ENCODE data around the gene RNPEP.

Gene RNPEP

GRCh38 chr1:202023001-202023433 lies 40.6 kb downstream of the RNPEP start:
- no peaks in the 10 kb centered on the region for H3K36me3 ChIP-seq (ENCODE audit: insufficient read depth, low read length)
- no peaks in the 10 kb centered on the region for H3K9me3 ChIP-seq (ENCODE audit: control insufficient read depth, insufficient read depth, low read length)
- H3K4me1 ChIP-seq (ENCODE audit: insufficient read depth, low read length) = peaks cover 14% of the 10 kb centered on the region; the same call in 1 of the 2 replicates
- no peak overlapping the region for H3K9ac ChIP-seq (ENCODE audit: low read depth, low read length)

GRCh38 chr1:202029171-202029665 lies 46.8 kb downstream of the RNPEP start:
- H3K4me1 ChIP-seq (ENCODE audit: insufficient read depth, low read length) = peaks cover 2% of the 10 kb centered on the region; the same call in 1 of the 2 replicates
- no peak overlapping the region for H3K9ac ChIP-seq (ENCODE audit: low read depth, low read length)
- H3K9me3 ChIP-seq (ENCODE audit: control insufficient read depth, insufficient read depth, low read length) = no peaks in the 10 kb centered on the region
- H3K36me3 ChIP-seq (ENCODE audit: insufficient read depth, low read length) = no peaks in the 10 kb centered on the region

GRCh38 chr1:202029727-202030126 lies 47.3 kb downstream of the RNPEP start:
- H3K9me3 ChIP-seq (ENCODE audit: control insufficient read depth, insufficient read depth, low read length) = no peaks in the 10 kb centered on the region
- H3K4me1 ChIP-seq (ENCODE audit: insufficient read depth, low read length) = peaks cover 6% of the 10 kb centered on the region; the same call in 1 of the 2 replicates

GRCh38 chr1:202031796-202032195 lies 49.3 kb downstream of the RNPEP start:
- peaks cover 6% of the 10 kb centered on the region; the same call in 1 of the 2 replicates for H3K4me1 ChIP-seq (ENCODE audit: insufficient read depth, low read length)
- H3K9ac ChIP-seq (ENCODE audit: low read depth, low read length) = no peak overlapping the region
- no peaks in the 10 kb centered on the region for H3K9me3 ChIP-seq (ENCODE audit: control insufficient read depth, insufficient read depth, low read length)
- no peaks in the 10 kb centered on the region for H3K36me3 ChIP-seq (ENCODE audit: insufficient read depth, low read length)

More at GRCh38 chr1:202029727-202030126, 47.3 kb downstream of the RNPEP start:
- Histone ChIP-seq H3K36me3 (ENCODE audit: insufficient read depth, low read length) (no peaks in the 10 kb centered on the region), H3K9ac (ENCODE audit: low read depth, low read length) (no peak overlapping the region)

GRCh38 chr1:202034149-202034682 lies 51.8 kb downstream of the RNPEP start:
- Histone ChIP-seq H3K9ac (ENCODE audit: low read depth, low read length) (no peak overlapping the region), H3K9me3 (ENCODE audit: control insufficient read depth, insufficient read depth, low read length) (no peaks in the 10 kb centered on the region), H3K36me3 (ENCODE audit: insufficient read depth, low read length) (no peaks in the 10 kb centered on the region), H3K4me1 (ENCODE audit: insufficient read depth, low read length) (peaks cover 6% of the 10 kb centered on the region; the same call in 1 of the 2 replicates)

- Histone ChIP-seq H3K9me3 (ENCODE audit: control insufficient read depth, insufficient read depth, low read length) (no peaks in the 10 kb centered on the region), H3K4me1 (ENCODE audit: insufficient read depth, low read length) (peaks cover 6% of the 10 kb centered on the region; the same call in 1 of the 2 replicates), H3K9ac (ENCODE audit: low read depth, low read length) (no peak overlapping the region), H3K36me3 (ENCODE audit: insufficient read depth, low read length) (no peaks in the 10 kb centered on the region)
Observed at GRCh38 chr1:202034683-202035462, 52.4 kb downstream of the RNPEP start.

GRCh38 chr1:202036595-202037387 lies 54.3 kb downstream of the RNPEP start:
- peaks cover 6% of the 10 kb centered on the region; the same call in 1 of the 2 replicates for H3K4me1 ChIP-seq (ENCODE audit: insufficient read depth, low read length)
- no peaks in the 10 kb centered on the region for H3K36me3 ChIP-seq (ENCODE audit: insufficient read depth, low read length)
- no peaks in the 10 kb centered on the region for H3K9me3 ChIP-seq (ENCODE audit: control insufficient read depth, insufficient read depth, low read length)
- no peak overlapping the region for H3K9ac ChIP-seq (ENCODE audit: low read depth, low read length)

- Histone ChIP-seq H3K9ac (ENCODE audit: low read depth, low read length) (no peak overlapping the region), H3K36me3 (ENCODE audit: insufficient read depth, low read length) (no peaks in the 10 kb centered on the region), H3K9me3 (ENCODE audit: control insufficient read depth, insufficient read depth, low read length) (no peaks in the 10 kb centered on the region), H3K4me1 (ENCODE audit: insufficient read depth, low read length) (peaks cover 6% of the 10 kb centered on the region; the same call in 1 of the 2 replicates)
Observed at GRCh38 chr1:202037706-202038296, 55.4 kb downstream of the RNPEP start.

GRCh38 chr1:202038688-202039346 lies 56.4 kb downstream of the RNPEP start:
- no peak overlapping the region for H3K9ac ChIP-seq (ENCODE audit: low read depth, low read length)
- H3K4me1 ChIP-seq (ENCODE audit: insufficient read depth, low read length) = peaks cover 6% of the 10 kb centered on the region; the same call in 1 of the 2 replicates
- no peaks in the 10 kb centered on the region for H3K9me3 ChIP-seq (ENCODE audit: control insufficient read depth, insufficient read depth, low read length)
- H3K36me3 ChIP-seq (ENCODE audit: insufficient read depth, low read length) = no peaks in the 10 kb centered on the region

GRCh38 chr1:202045705-202046104 lies 63.3 kb downstream of the RNPEP start:
- Histone ChIP-seq H3K9me3 (ENCODE audit: control insufficient read depth, insufficient read depth, low read length) (no peaks in the 10 kb centered on the region; the same call in 1 of the 2 replicates), H3K36me3 (ENCODE audit: insufficient read depth, low read length) (no peaks in the 10 kb centered on the region), H3K4me1 (ENCODE audit: insufficient read depth, low read length) (no peaks in the 10 kb centered on the region), H3K9ac (ENCODE audit: low read depth, low read length) (no peak overlapping the region)

GRCh38 chr1:202046227-202046626 lies 63.8 kb downstream of the RNPEP start:
- no peak overlapping the region for H3K9ac ChIP-seq (ENCODE audit: low read depth, low read length)
- H3K4me1 ChIP-seq (ENCODE audit: insufficient read depth, low read length) = no peaks in the 10 kb centered on the region
- no peaks in the 10 kb centered on the region for H3K36me3 ChIP-seq (ENCODE audit: insufficient read depth, low read length)
- no peaks in the 10 kb centered on the region; the same call in 1 of the 2 replicates for H3K9me3 ChIP-seq (ENCODE audit: control insufficient read depth, insufficient read depth, low read length)

- H3K4me1 ChIP-seq (ENCODE audit: insufficient read depth, low read length) = no peaks in the 10 kb centered on the region
- no peaks in the 10 kb centered on the region; the same call in 1 of the 2 replicates for H3K9me3 ChIP-seq (ENCODE audit: control insufficient read depth, insufficient read depth, low read length)
- no peak overlapping the region for H3K9ac ChIP-seq (ENCODE audit: low read depth, low read length)
- no peaks in the 10 kb centered on the region for H3K36me3 ChIP-seq (ENCODE audit: insufficient read depth, low read length)
Observed at GRCh38 chr1:202046748-202047708, 64.6 kb downstream of the RNPEP start.

- Histone ChIP-seq H3K9ac (ENCODE audit: low read depth, low read length) (no peak overlapping the region), H3K36me3 (ENCODE audit: insufficient read depth, low read length) (no peaks in the 10 kb centered on the region), H3K4me1 (ENCODE audit: insufficient read depth, low read length) (no peaks in the 10 kb centered on the region)
Observed at GRCh38 chr1:202047977-202048376, 65.5 kb downstream of the RNPEP start.

More at GRCh38 chr1:202047977-202048376, 65.5 kb downstream of the RNPEP start:
- no peaks in the 10 kb centered on the region; the same call in 1 of the 2 replicates for H3K9me3 ChIP-seq (ENCODE audit: control insufficient read depth, insufficient read depth, low read length)

Measured in ES-I3 (cell line).